NCI-H82 treated with DMSO at 0.1 percent for 48 hours (cell line): ENCODE measurements around the gene CH25H.

ENCODE experiments used
- DNase-seq: peaks from one replicate; lab custom pipeline; 2025; ENCODE audit not compliant: unreplicated experiment; lab: John Stamatoyannopoulos, UW

CH25H gene

DNA sequence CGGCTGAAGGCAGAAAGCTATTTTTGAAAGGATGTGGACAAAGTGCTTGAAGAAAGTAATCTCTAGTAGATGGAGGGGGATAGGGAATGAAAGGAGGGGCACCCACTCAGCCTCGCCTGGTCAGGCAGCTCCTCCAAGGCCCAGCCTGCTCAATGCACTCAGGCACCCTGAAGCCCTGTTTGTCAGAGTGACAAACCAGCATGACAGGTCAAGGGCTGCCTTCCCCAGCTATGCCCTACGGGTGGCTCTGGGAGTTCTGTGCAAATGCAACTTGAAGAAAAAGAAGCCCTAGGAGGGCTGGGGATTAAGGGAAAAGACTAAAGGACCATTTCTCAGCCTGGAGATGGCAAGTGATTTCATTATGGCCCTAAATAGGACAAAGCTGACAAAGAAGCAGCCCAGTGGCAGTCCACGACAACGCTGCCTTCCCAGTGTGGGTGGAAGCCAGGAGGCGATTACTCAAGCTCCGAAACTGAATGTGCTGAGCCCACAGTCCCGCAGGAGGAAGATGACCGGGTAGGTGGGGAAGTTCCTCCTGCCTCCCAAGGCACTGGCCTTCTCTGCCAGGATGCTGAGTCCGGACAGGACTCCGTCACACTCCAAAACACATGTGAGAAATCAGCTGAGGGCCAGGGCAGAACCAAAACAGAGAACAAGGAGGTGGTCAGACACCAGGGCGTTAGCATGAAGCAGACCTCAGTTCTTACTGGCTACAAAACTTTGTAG lies 28.1 kb upstream of the CH25H start:
- no peak for DNase-seq

DNA sequence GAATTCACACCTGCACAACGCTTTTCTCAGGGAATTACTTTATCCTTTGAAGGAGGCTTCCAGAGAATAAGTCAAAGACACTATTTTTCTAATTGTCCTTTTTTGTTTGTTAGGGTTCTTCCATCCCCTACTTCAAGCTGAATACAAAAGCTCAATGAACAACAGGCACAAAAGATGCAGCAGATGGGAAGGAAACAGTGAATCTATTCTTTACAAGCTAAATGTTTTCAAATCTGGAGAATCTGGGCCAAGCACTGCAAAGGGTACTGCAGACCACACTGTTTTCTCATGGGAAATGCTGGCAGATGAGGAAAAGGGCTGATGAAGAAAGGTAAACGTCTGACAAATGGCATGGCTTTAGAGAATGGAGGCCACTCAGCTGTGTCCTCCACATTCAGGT lies 25.9 kb upstream of the CH25H start:
- no peak for DNase-seq

DNA sequence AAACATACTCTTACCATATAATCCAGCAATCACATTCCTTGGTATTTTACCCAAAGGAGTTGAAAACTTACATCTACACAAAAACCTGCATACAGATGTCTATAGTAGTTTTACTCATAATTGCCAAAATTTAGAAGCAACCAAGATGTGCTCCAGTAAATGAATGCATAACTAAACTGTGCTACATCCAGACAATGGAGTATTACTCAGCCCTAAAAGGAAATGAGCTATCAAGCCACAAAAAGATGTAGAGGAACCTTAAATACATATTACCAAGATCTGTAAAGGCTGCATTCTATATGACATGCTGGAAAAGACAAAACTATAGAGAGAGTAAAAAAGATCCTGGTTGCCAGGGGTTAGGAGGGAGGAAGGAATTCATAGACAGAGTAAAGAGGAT lies 21.8 kb upstream of the CH25H start:
- no peak for DNase-seq

DNA sequence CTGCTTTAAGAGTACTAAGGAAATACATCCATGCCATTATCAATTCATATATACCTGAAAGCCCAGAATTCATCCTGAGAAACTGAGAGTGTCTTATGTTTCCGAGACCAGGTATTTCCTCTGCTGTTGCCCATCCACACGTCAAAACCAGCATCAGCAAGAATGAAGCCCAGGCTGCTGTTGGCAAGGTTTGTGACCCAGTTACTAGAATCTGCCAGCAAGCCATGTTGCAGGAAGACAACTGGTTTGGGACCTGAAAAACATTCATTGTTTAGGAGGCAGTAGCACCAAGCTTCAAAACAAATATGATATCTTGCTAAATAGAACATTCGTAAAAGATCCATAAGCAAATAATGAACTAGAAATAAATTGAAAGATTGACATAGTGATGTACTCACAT lies 21.0 kb upstream of the CH25H start:
- no peak for DNase-seq

DNA sequence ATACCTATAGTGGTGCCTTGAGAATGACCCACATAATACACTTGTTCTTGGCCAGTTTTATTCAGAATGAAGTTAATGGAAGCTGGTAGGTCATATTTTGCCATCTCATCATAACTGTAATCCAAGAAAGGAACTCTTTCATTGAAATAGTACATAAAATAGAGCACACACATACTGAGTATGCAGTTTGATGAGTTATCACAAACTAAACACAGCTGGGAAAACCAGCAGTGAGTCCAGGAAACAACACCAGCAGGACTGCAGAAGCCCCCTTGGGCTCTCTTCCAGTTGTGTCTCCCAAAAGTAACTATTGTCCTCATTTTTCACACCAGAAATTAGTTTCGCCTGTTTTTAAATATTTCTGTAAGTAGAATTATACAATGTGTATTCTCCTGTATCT lies 19.8 kb upstream of the CH25H start:
- no peak for DNase-seq

DNA sequence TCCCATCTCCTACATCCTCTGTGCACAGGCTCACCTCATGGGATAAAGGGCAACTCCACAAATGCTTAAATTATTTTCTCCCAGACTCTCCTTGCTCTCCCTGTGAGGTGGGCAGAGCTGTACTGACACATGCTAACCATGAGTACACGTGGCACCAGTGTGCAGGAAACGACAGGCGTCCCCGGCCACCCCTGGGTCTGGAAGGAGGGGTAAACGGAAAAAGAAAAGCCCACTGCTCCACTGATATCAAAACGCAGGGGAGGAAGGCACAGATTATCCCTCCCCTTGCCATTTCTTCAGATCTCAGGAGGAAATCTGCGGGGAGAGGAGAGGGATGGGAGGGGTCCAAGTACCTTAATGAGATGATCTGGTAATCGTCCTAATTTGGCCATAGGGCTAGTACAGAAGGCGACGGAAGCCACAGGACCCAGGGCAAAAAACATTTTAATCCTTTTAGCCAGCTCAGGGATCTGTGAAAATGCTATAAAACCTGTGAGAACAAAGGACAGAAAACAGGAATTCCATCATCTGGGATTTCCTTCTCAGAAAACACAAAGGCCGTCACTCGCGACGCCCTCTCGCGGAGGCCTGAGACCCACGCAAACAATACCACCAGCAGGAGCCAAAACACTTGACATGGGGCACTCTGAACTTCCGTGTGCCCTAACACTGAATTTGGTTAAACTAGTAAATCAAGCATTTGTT lies 17.8 kb upstream of the CH25H start:
- peak; percentile 92 for DNase-seq

DNA sequence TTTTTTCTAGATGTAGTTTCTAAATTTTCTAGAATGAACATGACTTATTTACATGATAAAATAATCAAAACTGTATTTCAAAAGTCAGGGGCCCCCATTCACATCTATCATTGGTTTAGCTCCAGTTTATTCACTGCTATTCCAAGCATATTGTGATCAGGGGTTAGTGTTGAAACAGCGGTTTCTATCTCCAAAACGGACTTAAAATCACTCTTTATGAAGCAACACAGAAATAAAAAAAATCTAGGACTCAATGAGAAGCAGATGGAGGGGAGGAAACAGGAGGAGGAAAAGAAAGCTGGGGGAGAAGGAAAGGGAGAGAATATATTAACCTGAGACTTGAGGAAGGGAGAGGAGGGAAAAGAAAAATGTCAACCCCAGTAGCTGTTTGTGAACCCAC lies 14.8 kb upstream of the CH25H start:
- no peak for DNase-seq

DNA sequence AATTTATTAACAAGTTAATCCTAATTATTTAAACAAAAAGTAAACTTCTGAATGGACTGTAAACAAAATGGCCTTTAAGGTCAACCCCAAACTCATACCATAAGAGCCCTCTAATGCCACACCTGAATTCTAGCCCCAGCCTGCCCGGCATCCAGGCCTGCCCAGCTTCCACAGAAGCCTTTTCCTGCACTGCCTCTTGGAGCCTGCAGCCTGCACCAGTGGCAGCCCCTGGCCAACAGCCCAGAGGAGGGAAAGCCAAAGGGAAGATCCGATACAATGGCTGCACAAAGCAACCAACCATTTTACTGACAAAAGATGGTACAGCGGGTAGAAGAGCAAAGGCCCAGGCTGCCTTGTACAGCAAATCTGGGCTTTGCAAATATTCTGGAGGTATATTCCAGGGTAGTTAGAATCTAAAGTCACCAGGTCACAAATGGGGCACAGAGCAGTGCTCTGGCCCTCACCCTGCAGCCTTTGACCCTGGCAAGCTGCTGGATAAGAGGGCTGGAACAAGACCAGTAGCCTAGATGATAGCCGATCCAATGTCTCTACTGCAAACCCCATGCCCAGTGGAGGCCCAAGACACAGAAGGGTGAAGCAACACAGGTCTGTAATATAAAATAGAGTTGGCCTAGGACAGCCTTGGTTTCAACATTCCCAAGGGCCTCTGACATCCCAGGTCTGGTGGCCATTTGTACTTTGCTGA lies 12.5 kb upstream of the CH25H start:
- DNase-seq, result no peak

DNA sequence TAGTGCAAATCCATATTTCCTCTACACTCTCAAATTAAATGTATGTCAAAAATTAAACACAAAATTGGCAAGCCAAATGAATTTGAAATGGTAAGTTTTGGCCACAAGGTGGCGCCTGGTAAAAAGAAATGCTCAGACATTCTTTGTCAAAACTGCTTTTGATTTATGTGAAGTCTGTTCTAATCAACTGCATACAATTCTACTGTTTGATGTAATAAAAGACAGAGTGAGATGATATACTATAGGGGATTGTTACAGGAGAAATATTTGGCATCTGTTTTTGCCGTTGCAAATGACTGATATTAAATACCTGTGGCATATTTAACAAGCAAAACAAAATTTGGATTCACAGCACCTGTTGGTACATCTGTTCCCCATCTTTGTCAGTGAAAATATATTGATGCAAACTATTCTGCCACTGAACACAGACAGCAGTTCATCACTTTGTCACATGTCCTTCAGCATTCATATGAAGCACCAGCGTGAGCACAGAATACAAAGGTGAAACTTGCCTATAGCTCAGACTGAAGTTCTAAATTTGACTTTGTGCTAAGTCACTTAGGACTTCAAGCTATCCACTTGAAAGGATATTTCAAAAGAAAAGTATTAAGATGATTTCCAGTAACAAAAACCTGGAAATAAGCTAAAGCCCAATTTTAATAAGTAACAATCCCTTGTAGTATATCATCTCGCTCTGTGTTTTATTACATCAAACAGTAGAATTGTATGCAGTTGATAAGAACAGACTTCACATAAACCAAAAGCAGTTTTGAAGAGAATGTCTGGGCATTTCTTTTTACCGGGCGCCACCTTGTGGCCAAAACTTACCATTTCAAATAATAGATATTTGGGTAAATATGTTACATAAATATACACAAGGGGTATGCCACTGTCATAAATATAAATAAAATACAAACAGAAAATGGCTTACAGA lies 10.2 kb upstream of the CH25H start:
- DNase-seq, result no peak

DNA sequence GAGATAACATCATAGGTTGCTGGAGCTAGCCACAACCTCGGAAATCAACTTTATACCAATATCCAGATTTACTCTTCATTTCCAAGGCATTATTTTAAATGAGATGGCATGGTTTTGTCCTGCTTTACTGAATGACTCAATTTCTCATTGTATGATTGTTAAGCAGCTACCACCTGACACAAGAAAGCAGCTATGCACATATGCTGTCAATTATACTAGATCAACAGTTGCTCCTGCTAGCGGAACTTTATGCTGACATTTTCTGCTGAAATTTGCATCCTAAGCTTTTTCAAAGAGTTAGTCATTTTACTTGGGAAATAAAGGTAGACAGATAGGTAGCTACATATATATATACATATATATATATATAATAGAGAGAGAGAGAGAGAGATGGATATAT lies 8.9 kb upstream of the CH25H start:
- no peak for DNase-seq

DNA sequence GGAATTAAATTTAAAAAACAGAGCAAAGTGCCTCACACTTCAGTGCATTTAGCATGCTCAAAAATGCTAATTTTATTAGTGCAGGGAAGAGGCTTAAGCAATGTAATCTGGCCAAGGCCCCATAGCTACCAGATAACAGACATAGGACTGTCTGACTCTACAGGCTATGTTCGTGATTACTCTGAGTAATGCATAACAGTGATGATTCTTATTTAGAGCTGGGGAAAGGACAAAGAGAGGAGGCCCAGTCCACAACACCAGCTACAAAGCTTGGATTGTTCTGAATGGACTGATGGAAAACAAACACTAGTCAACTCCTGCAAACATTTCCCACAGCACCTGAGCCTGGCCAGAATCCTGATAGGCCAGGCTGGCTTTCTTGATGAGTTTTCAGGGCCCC lies 8.4 kb upstream of the CH25H start:
- DNase-seq, result no peak

DNA sequence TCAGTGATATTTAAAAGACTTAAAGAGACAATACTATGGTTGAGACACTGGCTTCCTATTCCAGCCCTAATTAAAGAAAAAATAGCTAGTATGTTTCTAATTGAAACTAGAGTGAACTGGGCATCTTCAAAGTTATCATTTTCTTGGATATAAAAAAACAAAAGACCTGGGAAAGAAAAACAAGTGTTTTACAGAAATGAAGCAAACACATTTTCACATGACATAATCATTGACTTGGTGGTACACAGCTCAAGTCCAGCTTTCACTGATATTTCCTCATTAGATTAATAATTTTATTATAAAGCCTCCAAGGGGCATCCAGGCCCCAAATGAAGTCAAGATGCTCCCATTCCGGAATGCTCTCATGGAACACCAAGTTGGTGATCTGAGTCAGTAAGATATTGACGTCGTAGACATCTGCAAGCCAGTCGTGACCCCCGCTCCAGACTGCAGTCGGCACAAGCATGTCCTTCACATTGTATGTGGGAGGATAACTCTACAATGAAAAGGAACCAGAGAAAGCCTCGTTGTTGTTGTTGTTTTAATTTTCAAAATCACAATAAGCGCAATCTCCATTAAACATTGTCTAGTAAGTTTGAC lies 7.5 kb upstream of the CH25H start:
- no peak for DNase-seq

DNA sequence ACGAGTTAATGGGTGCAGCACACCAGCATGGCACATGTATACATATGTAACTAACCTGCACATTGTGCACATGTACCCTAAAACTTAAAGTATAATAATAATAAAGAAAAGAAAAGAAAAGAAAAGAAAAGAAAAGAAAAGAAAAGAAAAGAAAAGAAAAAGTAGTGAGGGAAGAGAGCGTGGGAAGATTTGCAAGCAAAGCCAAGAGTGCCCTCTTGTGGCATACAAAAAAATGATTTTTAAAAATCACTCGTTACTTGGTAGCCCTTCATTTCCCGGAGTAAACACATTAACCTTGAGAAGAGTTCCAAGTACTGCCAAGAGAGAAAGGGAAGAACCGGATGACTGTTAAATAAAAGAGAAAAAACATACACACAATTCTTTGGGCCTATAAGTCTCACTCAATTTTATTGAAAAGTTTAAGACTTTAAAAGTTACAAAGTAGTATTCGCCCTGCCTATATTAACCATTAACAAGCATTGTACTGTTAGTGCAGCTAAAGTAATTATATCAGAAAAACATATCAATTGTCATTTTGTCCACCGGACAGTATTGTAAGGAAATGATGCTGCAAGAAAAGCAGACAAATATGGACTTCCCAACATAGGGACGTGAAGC lies 6.2 kb upstream of the CH25H start:
- peak; percentile 2 for DNase-seq

DNA sequence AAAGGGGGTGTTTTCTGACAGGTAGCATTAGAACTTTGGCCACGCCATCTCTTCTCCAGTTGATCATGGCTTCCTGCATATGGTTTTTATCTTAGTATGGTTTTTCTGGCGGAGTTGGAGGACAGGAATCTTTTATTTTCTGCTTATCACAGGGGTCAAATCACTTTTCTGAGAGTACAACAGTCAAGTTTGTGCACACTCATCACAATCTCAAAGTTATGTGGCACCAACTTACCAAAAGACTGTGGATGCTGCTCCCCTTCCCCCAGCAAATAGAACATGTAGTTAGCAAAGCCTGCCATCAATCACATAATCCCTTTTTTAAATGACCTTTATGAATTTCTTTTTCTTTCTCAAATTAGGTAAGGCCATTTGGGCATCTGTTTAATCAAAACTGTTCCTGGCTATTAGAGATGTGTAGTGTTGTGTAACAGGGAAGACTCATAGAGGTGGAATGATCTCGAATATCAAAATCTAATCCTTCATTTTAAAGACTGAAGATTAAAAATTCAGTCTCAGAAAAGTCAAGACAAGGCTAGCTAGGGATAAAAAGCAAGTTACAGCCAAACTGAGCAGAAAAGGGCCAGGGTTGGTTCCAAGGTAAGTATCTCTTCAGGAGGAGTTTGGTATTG lies 3.8 kb upstream of the CH25H start:
- no peak for DNase-seq

DNA sequence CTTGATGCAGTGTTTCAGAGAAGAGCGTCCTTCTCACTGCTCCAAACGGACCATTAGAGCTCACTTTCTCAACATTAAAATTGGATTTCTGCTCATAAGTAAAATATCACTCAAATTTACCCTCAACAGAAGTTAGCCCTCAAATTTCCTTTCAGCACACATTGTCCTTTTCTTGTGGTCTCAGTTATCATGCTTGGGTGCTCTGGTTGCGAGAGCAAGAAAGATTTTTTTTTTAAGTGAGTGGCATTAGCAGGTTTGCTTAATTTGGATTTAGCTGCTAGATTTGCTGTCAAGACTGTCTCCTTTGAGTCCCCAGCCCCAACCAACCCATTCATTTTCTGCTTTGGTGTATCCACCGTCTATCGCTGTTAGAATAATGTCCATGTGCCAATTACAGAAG lies 2.6 kb upstream of the CH25H start:
- DNase-seq, result no peak

DNA sequence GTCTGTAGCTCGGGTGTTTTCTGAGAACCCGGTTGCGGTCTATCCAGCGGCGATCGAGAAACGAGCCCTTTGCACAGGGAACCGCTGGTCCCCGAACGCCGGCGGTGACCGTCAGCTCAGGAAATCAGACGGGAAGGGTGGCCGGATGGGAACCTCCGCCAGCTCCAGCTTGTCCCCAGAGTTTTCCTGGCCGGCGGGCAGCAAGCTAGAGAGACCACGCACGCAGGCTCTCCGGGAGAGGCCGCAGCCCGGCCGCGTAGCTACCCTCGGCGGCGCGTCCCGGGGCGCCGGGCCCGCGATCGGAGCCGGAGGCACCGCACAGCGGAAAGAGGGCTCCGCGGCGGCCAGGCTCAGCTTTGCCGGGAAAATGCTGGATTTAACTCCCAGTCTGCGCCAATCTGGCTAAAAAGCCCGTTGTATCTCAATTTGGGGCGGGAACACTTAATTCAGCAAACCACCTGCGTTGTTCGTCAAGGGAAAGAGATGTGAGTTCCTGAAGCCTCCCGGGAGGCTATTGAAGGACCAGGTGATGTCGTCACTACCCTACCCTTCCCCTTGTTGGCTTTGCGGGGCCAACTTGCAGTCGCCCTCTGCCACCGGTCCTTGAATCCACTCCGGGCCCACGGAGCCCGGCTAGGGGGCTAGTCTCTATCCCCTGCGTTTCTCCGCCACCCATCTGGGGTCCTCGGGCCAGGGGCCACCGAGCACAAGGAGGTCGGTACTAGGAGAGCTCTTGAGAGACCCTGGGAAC lies 859 bp upstream of the CH25H start:
- no peak for DNase-seq

DNA sequence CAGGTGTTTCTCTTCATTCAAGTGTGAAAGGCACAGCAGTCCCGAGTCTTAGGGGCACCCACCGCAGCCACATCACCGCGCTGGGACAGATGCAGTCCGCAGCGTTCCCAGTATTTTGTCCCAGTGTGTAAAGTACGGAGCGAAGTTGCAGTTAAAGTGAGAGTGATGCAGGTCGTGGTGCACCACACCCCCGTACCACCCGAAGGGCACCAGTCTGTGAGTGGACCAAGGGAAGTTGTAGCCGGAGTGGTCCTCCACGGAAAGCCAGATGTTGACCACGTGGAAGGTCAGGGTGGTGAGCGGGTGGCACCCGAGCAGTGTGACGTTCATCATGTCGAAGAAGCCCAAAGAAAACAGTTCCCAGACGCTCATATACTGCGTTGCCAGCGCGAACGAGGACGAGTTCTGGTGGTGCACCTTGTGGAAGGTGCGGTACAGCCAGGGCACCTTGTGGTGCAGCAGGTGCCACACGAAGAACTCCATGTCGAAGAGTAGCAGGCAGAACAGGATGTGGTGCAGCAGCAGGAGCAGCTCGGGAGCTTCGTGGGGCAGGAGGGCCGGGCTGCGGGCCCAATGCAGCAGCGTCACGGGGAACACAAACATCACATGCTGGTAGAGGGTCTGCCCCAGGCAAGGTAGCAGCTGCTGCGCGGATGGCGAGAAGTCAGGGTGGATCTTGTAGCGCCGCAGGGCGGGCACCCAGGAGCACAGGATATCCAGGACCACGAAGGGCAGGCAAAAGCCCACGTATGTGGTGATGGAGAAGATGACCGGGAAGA lies 526 bp downstream of the CH25H start:
- no peak for DNase-seq

DNA sequence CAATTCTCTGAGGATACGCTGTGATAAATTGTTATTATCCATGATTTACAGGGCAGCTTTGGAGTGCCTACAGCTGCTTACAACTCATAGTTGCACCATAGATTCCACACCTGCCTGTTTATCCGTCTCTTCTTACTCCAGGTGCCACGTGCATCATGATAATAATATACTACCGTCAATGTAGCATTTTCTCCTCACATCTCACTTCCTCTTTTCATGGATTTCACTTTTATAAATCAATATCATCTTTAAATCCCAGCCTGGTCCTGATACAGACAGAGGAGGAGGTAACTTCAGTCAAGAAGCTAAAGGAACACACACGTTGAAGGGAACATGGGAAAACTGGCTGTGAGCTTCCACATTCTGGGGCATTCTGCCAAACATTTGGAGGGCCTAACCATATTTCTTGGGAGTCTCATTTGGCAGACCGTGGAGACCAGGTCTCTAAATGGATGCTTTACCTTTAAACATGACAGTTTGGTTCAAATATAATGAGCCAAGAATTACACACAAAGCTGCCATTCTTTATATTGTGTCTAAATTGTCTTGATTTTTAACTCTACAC lies 2.4 kb downstream of the CH25H start:
- no peak for DNase-seq
